GM12801 (cell line): ENCODE data around the gene RSPH4A.

ENCODE experiments used
- CTCF ChIP-seq: IDR thresholded peaks from one replicate; pipeline ENCODE4 v1.5.1; 2011; ENCODE audit warnings: control low read depth; ENCODE audit not compliant: insufficient read length; ENCODE audit errors: extremely low read depth

The RSPH4A gene

GRCh38 chr6:116577486-116577885 is 38.8 kb upstream of the RSPH4A start:
- TF ChIP-seq CTCF: no peak

DNA sequence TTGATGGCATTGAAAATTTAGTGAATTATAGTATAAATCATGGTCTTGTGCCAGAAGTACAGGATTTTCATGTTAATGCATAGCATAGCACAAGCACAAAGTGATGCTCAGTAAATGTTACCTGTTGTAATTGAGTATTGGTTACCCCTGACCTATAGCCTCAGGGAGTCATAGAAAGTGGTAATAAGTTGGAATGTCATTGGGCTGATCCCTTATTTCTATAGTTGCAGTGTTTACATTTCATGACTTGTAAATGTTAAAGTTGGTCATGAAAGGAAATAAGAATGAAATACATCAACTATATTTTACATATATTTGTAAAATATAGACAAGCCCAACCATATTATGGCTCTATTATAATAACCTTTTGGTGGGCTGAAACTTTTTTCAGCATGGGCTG is 37.9 kb upstream of the RSPH4A start:
- TF ChIP-seq CTCF: no peak

DNA sequence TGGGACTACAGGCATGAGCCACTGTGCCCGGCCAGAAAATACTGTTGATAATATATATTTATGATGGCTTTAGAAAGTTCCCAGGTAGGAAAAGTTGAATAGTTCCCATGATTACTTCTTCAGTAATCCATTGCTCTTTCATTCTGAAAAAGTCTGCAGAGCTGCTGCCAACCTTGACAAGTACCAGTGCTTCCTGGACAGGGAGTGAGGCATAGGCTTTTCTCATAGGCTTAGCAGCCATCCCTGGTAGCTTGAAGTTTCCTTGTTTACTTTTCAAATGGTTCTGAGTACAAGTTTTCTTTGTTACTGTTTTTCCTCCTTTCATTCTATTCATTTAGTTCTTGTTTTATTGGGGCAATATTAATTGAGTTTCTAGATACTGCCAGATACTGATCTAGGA is 37.1 kb upstream of the RSPH4A start:
- no peak for TF ChIP-seq CTCF

DNA sequence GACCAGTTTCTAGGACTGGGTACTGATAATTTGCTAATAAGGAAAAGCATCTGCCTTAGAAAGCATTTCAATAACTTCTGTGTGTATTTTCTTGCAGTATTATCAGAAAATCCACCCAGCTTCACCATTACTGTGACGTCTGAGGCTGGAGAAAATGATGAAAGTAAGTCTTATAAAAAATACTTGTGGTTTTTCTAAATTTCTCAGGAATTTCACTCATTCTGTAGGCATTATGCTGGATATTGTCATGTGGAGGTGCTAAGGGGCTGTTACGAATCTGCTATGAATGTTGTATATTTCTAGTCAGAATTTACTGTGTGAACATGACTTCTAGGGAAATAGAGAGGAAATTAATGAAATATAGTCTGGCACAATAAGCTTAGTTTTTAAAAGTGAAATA is 36.1 kb upstream of the RSPH4A start:
- no peak for TF ChIP-seq CTCF

GRCh38 chr6:116586276-116586675 is 30.0 kb upstream of the RSPH4A start:
- no peak for TF ChIP-seq CTCF

- no peak for TF ChIP-seq CTCF
Measured at GRCh38 chr6:116586738-116587137, 29.5 kb upstream of the RSPH4A start.

GRCh38 chr6:116595247-116595646 is 21.0 kb upstream of the RSPH4A start:
- no peak for TF ChIP-seq CTCF

DNA sequence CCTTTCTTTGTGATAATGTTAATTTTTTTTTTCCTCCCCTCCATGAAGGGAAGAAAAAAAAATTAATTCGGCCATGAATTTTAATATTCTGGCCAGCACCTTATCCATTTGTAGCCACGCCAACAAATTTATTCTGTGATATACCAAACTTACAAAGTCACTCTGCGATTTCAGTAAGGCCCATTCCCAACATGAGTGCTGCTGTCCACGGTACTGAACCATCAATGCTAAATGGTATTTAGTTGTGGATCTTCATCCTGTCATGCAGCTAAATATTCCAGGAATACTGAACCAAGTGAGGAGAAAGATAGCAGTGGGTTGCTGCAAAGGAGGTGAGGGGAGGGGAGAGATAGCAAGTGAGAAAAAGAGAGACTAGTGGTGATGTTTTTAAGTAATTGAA is 19.5 kb upstream of the RSPH4A start:
- TF ChIP-seq CTCF: no peak
